OCI-LY7 (cell line): ENCODE measurements around the gene TRRAP.

Experiments used
- EZH2phosphoT487 ChIP-seq: fragments of 200-600 bp; sonication (generic); IDR thresholded peaks from 2 replicates; pipeline ENCODE4 v1.6.1; 2018; ENCODE audit warnings: low read depth, borderline replicate concordance, mild to moderate bottlenecking, mixed run types, antibody characterized with exemption, low read length, moderate library complexity, mixed read lengths
- TF ChIP-seq, protein P1 (sequence below): fragments of 200-600 bp; sonication (generic); conservative IDR thresholded peaks from 2 replicates; pipeline ENCODE4 v1.5.1; 2014; ENCODE audit warnings: mild to moderate bottlenecking, antibody characterized with exemption, low read length, moderate library complexity, mixed read lengths

DNA sequence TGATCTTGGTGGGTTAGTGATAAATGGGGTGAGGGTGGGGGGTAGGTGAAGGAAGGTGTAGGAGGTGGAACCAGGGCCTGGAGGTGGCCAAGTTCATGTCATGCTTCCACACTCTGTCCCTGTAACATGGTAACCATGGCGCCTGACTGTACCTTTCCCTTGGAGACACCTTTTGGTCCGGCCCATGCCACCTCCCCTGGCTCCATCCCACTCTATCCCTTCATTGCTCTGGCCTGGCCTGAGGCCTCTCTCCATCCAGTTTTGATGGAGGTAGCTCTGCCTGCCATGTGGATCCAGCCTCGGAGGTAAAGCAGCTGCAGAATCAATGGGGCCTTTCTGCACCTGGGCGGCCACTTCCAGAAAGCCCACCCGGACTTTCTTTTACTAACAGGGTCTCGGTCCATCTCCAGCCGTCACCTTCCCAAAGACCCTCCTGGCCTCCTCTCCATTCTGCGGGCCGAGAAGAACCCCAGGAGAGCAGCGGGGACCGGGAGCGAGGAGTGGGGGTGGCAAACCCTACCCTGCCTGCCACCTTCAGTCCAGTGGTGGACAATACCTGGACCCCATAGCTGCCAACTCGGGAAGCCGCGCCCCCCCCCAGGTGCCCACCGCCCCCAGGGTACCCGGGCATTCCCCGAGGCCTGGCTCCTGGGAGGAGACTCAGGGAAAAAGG is 504 bp upstream of the TRRAP start:
- TF ChIP-seq, protein P1, sequence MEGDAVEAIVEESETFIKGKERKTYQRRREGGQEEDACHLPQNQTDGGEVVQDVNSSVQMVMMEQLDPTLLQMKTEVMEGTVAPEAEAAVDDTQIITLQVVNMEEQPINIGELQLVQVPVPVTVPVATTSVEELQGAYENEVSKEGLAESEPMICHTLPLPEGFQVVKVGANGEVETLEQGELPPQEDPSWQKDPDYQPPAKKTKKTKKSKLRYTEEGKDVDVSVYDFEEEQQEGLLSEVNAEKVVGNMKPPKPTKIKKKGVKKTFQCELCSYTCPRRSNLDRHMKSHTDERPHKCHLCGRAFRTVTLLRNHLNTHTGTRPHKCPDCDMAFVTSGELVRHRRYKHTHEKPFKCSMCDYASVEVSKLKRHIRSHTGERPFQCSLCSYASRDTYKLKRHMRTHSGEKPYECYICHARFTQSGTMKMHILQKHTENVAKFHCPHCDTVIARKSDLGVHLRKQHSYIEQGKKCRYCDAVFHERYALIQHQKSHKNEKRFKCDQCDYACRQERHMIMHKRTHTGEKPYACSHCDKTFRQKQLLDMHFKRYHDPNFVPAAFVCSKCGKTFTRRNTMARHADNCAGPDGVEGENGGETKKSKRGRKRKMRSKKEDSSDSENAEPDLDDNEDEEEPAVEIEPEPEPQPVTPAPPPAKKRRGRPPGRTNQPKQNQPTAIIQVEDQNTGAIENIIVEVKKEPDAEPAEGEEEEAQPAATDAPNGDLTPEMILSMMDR: no peak
- TF ChIP-seq EZH2phosphoT487: no peak
